ENCODE data around the gene FAM20C.

Gene FAM20C

GRCh38 chr7:191981-192649 lies at the start of gene FAM20C:
TSS of gene FAM20C (plus strand) at chr7:192571. CDS start at chr7:193200, 629 bp downstream.
- TF ChIP-seq CTCF (IDR thresholded peaks at IDR 0.05; ENCODE audit: low read depth, low read length, missing control alignments), result no peak
- H3K4me3 ChIP-seq (replicated peaks; ENCODE audit: low read depth, low read length), result peak within 1 kb of the TSS; percentile 79
- no peak for DNase-seq (ENCODE audit: extremely low read depth, low read depth)

- TF ChIP-seq CTCF (IDR thresholded peaks at IDR 0.05; ENCODE audit: low read depth, low read length, missing control alignments), result no peak
- no peak for DNase-seq (ENCODE audit: extremely low read depth, low read depth)
- no peak overlapping the region for H3K4me3 ChIP-seq (replicated peaks; ENCODE audit: low read depth, low read length)
These were observed 49.1 kb upstream of the FAM20C start for GRCh38 chr7:143145-143751.

- DNase-seq (ENCODE audit: extremely low read depth, low read depth), result no peak
- TF ChIP-seq CTCF (IDR thresholded peaks at IDR 0.05; ENCODE audit: low read depth, low read length, missing control alignments), result no peak
These were observed 48.4 kb upstream of the FAM20C start for GRCh38 chr7:143811-144453.

GRCh38 chr7:144454-144826 lies 47.9 kb upstream of the FAM20C start:
- no peak overlapping the region for H3K4me3 ChIP-seq (replicated peaks; ENCODE audit: low read depth, low read length)
- DNase-seq (ENCODE audit: extremely low read depth, low read depth), result no peak
- TF ChIP-seq CTCF (IDR thresholded peaks at IDR 0.05; ENCODE audit: low read depth, low read length, missing control alignments), result no peak

More at GRCh38 chr7:143811-144453, 48.4 kb upstream of the FAM20C start:
- H3K4me3 ChIP-seq (replicated peaks; ENCODE audit: low read depth, low read length), result no peak overlapping the region

- no peak for DNase-seq (ENCODE audit: extremely low read depth, low read depth)
- TF ChIP-seq CTCF (IDR thresholded peaks at IDR 0.05; ENCODE audit: low read depth, low read length, missing control alignments), result no peak
- H3K4me3 ChIP-seq (replicated peaks; ENCODE audit: low read depth, low read length), result no peak overlapping the region
These were observed 46.5 kb upstream of the FAM20C start for GRCh38 chr7:145863-146262.

GRCh38 chr7:148543-148931 lies 43.8 kb upstream of the FAM20C start:
- H3K4me3 ChIP-seq (replicated peaks; ENCODE audit: low read depth, low read length), result peak overlapping the region; percentile 48
- no peak for TF ChIP-seq CTCF (IDR thresholded peaks at IDR 0.05; ENCODE audit: low read depth, low read length, missing control alignments)
- no peak for DNase-seq (ENCODE audit: extremely low read depth, low read depth)

All from HFF-Myc (cell line).